Daoy (cell line): Measurements from ENCODE around the gene DFFA. TPM values are rescaled to one million over a fixed set of nuclear protein-coding genes. Genes with fewer than 3 reads are reported as not detected.
"Not testable (repeated sequence)": the region's sequence is repeated elsewhere in the genome, so short reads cannot be mapped to it uniquely, and the experiment has no call there.

ENCODE experiments used
- DNase-seq: peaks from one replicate; pipeline ENCODE4 v3.0.0-alpha.2; 2015; ENCODE audit warnings: low read depth
- total RNA-seq: library from RNA; depleted of rRNA; stranded (reverse); fragments of >200 nt; shearing (Covaris generic); gene quantifications from 2 replicates; pipeline ENCODE4 v1.2.3, GENCODE V29; 2014

The DFFA gene
- total RNA-seq, 1 experiment from 2014 or later, result 38.5 TPM

- DNase-seq, result not testable (repeated sequence)
Observed at GRCh38 chr1:10506046-10506676, 33.8 kb upstream of the DFFA start.

- no peak for DNase-seq
Observed at GRCh38 chr1:10504249-10504648, 31.9 kb upstream of the DFFA start.

GRCh38 chr1:10502206-10502605 is 29.9 kb upstream of the DFFA start:
- no peak for DNase-seq

GRCh38 chr1:10498231-10498630 is 25.9 kb upstream of the DFFA start:
- no peak for DNase-seq

- no peak for DNase-seq
Observed at GRCh38 chr1:10497109-10497508, 24.8 kb upstream of the DFFA start.

- DNase-seq, result no peak
Observed at GRCh38 chr1:10495952-10496351, 23.6 kb upstream of the DFFA start.

GRCh38 chr1:10495475-10495817 is 23.1 kb upstream of the DFFA start:
- no peak for DNase-seq

- DNase-seq, result peak; percentile 59
Observed at GRCh38 chr1:10494754-10495474, 22.6 kb upstream of the DFFA start.

- DNase-seq, result no peak
Observed at GRCh38 chr1:10494418-10494753, 22.1 kb upstream of the DFFA start.

- DNase-seq, result no peak
Observed at GRCh38 chr1:10490286-10490970, 18.1 kb upstream of the DFFA start.

- DNase-seq, result no peak
Observed at GRCh38 chr1:10489291-10490055, 17.1 kb upstream of the DFFA start.

GRCh38 chr1:10484521-10484920 is 12.2 kb upstream of the DFFA start:
- DNase-seq, result no peak

GRCh38 chr1:10480614-10481013 is 8.3 kb upstream of the DFFA start:
- no peak for DNase-seq

GRCh38 chr1:10479296-10479695 is 7.0 kb upstream of the DFFA start:
- no peak for DNase-seq

- DNase-seq, result no peak
Observed at GRCh38 chr1:10475510-10475909, 3.2 kb upstream of the DFFA start.

GRCh38 chr1:10474613-10475507 is 2.5 kb upstream of the DFFA start, which contains the start of gene PEX14:
Gene PEX14 (plus strand): TSS chr1:10474950. CDS start chr1:10474967, 17 bp downstream.
- DNase-seq, result peak; percentile 91

- DNase-seq, result not testable (repeated sequence)
Observed at GRCh38 chr1:10474309-10474612, 1.9 kb upstream of the DFFA start.

GRCh38 chr1:10473145-10473765 is 926 bp upstream of the DFFA start:
- DNase-seq, result no peak

GRCh38 chr1:10471411-10472219 is 714 bp downstream of the DFFA start:
- DNase-seq, result peak; percentile 27

- no peak for DNase-seq
Observed at GRCh38 chr1:10470043-10470442, 2.3 kb downstream of the DFFA start.
